Liver (tissue), 9 donors: ENCODE measurements around the gene HHAT. TPM values are rescaled to one million over a fixed set of nuclear protein-coding genes. Genes with fewer than 3 reads are reported as not detected.

Experiments
- DNase-seq: peaks from one replicate; pipeline ENCODE4 v3.0.0-alpha.2; 2017; ENCODE audit warnings: low spot score
- H3K27ac ChIP-seq, 2 donors: one replicate each; pipeline ENCODE4 v1.7.0; 2013; ENCODE audit warnings: inconsistent platforms in 2 of 2, low read length in 2 of 2, control low read depth in 1 of 2, low read depth in 1 of 2, mild to moderate bottlenecking in 1 of 2
- H3K27me3 ChIP-seq, 4 donors: one replicate each; pipeline versions ENCODE4 v1.6.1 to v1.7.0; 2013; ENCODE audit warnings: low read length in 3 of 4, inconsistent platforms in 1 of 4, mild to moderate bottlenecking in 1 of 4, moderate library complexity in 1 of 4; ENCODE audit not compliant: control insufficient read depth in 4 of 4, insufficient read depth in 4 of 4
- H3K36me3 ChIP-seq, 4 donors: one replicate each; pipeline versions ENCODE4 v1.6.1 to v1.7.0; 2013; ENCODE audit warnings: low read length in 3 of 4, mild to moderate bottlenecking in 3 of 4, low read depth in 1 of 4, moderate library complexity in 1 of 4; ENCODE audit not compliant: control insufficient read depth in 4 of 4, insufficient read depth in 3 of 4
- H3K4me1 ChIP-seq, 4 donors: one replicate each; pipeline versions ENCODE4 v1.6.1 to v1.7.0; 2013; ENCODE audit warnings: low read length in 3 of 4, mild to moderate bottlenecking in 3 of 4, moderate library complexity in 1 of 4; ENCODE audit not compliant: control insufficient read depth in 4 of 4, insufficient read depth in 4 of 4
- H3K4me3 ChIP-seq, 3 donors: one replicate each; pipeline versions ENCODE4 v1.6.1 to v1.7.0; 2013; ENCODE audit warnings: low read length in 3 of 3, control low read depth in 1 of 3, low read depth in 1 of 3, mild to moderate bottlenecking in 1 of 3
- H3K9ac ChIP-seq, 2 donors: one replicate each; pipeline ENCODE4 v1.7.0; 2013; ENCODE audit warnings: low read length in 2 of 2, mild to moderate bottlenecking in 2 of 2, moderate library complexity in 2 of 2, control low read depth in 1 of 2, low read depth in 1 of 2
- H3K9me3 ChIP-seq, 4 donors: one replicate each; pipeline versions ENCODE4 v1.6.1 to v1.7.0; 2013; ENCODE audit warnings: low read length in 3 of 4; ENCODE audit not compliant: control insufficient read depth in 4 of 4
- EGR1 ChIP-seq, 2 donors: IDR thresholded peaks; 2 replicates each; pipeline ENCODE4 v1.6.1; 2016 to 2018; ENCODE audit warnings: antibody characterized with exemption in 2 of 2, low read depth in 2 of 2
- FOXA1 ChIP-seq: IDR thresholded peaks from 2 replicates; pipeline ENCODE4 v1.6.1; 2016; ENCODE audit warnings: antibody characterized with exemption
- FOXA2 ChIP-seq: IDR thresholded peaks from 2 replicates; pipeline ENCODE4 v1.6.1; 2016; ENCODE audit warnings: antibody characterized with exemption
- GABPA ChIP-seq, 2 donors: IDR thresholded peaks in 1 of 2; conservative IDR thresholded peaks in 1 of 2; 2 replicates each; pipeline ENCODE4 v1.6.1; 2016; ENCODE audit warnings: antibody characterized with exemption in 2 of 2, mild to moderate bottlenecking in 1 of 2, moderate library complexity in 1 of 2
- HNF4A ChIP-seq, 2 donors: conservative IDR thresholded peaks; 2 replicates each; pipeline ENCODE4 v1.6.1; 2016; ENCODE audit warnings: antibody characterized with exemption in 2 of 2, mild to moderate bottlenecking in 2 of 2
- HNF4G ChIP-seq: IDR thresholded peaks from 2 replicates; pipeline ENCODE4 v1.6.1; 2016; ENCODE audit warnings: antibody characterized with exemption
- JUND ChIP-seq, 2 donors: IDR thresholded peaks; 2 replicates each; pipeline ENCODE4 v1.6.1; 2016; ENCODE audit warnings: antibody characterized with exemption in 2 of 2
- NR2F2 ChIP-seq: IDR thresholded peaks from 2 replicates; pipeline ENCODE4 v1.6.1; 2016; ENCODE audit warnings: antibody characterized with exemption
- RAD21 ChIP-seq, 2 donors: IDR thresholded peaks; 2 replicates each; pipeline ENCODE4 v1.6.1; 2016; ENCODE audit warnings: antibody characterized with exemption in 2 of 2, mild to moderate bottlenecking in 2 of 2
- RXRA ChIP-seq, 2 donors: IDR thresholded peaks; 2 replicates each; pipeline ENCODE4 v1.6.1; 2017 to 2018; ENCODE audit warnings: antibody characterized with exemption in 2 of 2, mild to moderate bottlenecking in 1 of 2
- SP1 ChIP-seq: IDR thresholded peaks from 2 replicates; pipeline ENCODE4 v1.6.1; 2018; ENCODE audit warnings: antibody characterized with exemption, mild to moderate bottlenecking
- TAF1 ChIP-seq: conservative IDR thresholded peaks from 2 replicates; pipeline ENCODE4 v1.6.1; 2016; ENCODE audit warnings: antibody characterized with exemption, mild to moderate bottlenecking
- YY1 ChIP-seq: IDR thresholded peaks from 2 replicates; pipeline ENCODE4 v1.6.1; 2016; ENCODE audit warnings: antibody characterized with exemption, mild to moderate bottlenecking
- WGBS: extraction: QIAGEN DNeasy Blood & Tissue Kit; methylation state at CpG from one replicate; pipeline ENCODE4 v1.1.7; 2013; 5-methylcytosine and 5-hydroxymethylcytosine counted together
- polyA plus RNA-seq, 2 donors: library from polyadenylated mRNA; stranded (reverse) in 1 of 2; unstranded in 1 of 2; fragments of 200-250 nt in 1 of 2; fragments of >200 nt in 1 of 2; fragmentation: Nextera tagmentation in 1 of 2; extraction: Ambion mirVana in 1 of 2; gene quantifications; one replicate each; pipeline versions ENCODE4 v1.2.1 to v1.2.3, GENCODE V29; 2013 to 2015
- total RNA-seq, 2 donors: library from RNA; depleted of rRNA; stranded (reverse); fragments of >200 nt; gene quantifications; one replicate each; pipeline ENCODE4 v1.2.3, GENCODE V29; 2014
- TF ChIP-seq, protein P1 (sequence below): IDR thresholded peaks from 2 replicates; pipeline ENCODE4 v1.6.1; 2016; ENCODE audit warnings: antibody characterized with exemption, mild to moderate bottlenecking
- TF ChIP-seq, protein P2 (sequence below): IDR thresholded peaks from 2 replicates; pipeline ENCODE4 v1.6.1; 2016; ENCODE audit warnings: antibody characterized with exemption
- TF ChIP-seq, protein P3 (sequence below): IDR thresholded peaks from 2 replicates; pipeline ENCODE4 v1.6.1; 2016; ENCODE audit warnings: antibody characterized with exemption
- TF ChIP-seq, protein P4 (sequence below): IDR thresholded peaks from 2 replicates; pipeline ENCODE4 v1.6.1; 2016; ENCODE audit warnings: antibody characterized with exemption
- TF ChIP-seq, protein P5 (sequence below): fragments of 150-350 bp; IDR thresholded peaks from 2 replicates; pipeline ENCODE4 v1.5.1; 2017; ENCODE audit warnings: improper control_type of control experiment, low read depth, low read length; ENCODE audit not compliant: missing input control
- donor health status: healthy.
- donor health status: healthy.
- donor health status: healthy.
- donor health status: healthy.
- donor health status: healthy.

Gene HHAT
- total and polyA plus RNA-seq, 4 donors = 1.3 to 2.2 (median 1.6) TPM

DNA sequence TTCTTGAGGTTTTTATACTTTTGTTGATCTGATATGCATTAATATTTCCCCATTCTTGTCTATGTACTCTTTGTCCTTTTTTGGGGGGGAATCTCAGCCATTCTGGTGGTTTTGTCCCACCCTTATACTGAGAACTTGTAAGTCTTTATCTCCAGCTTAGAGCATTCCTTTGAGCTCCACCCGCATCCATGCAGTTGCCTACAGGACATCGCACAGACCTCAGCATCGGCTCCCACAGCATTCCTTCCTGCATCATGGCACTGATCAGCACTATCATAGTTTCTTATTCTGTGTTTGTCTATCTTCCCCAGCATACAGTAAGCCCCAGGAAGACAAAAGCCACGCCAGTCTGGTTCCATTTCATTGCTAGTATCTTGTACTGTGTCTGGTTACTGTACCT, 33.0 kb downstream of the HHAT start:
- Histone ChIP-seq H3K36me3 (no peaks in the 10 kb centered on the region), H3K4me1 (peaks cover 0 to 33% (median 23%) of the 10 kb centered on the region in 4 donors), H3K4me3 (no peak overlapping the region), H3K9ac (no peak overlapping the region), H3K27me3 (no peaks in the 10 kb centered on the region), H3K9me3 (no peaks in the 10 kb centered on the region), H3K27ac (no peak overlapping the region)
- no peak for TF ChIP-seq GABPA (IDR thresholded peaks at IDR 0.05 in 1 of 2, conservative IDR thresholded peaks at IDR 0.05 in 1 of 2)
- TF ChIP-seq, protein P1, sequence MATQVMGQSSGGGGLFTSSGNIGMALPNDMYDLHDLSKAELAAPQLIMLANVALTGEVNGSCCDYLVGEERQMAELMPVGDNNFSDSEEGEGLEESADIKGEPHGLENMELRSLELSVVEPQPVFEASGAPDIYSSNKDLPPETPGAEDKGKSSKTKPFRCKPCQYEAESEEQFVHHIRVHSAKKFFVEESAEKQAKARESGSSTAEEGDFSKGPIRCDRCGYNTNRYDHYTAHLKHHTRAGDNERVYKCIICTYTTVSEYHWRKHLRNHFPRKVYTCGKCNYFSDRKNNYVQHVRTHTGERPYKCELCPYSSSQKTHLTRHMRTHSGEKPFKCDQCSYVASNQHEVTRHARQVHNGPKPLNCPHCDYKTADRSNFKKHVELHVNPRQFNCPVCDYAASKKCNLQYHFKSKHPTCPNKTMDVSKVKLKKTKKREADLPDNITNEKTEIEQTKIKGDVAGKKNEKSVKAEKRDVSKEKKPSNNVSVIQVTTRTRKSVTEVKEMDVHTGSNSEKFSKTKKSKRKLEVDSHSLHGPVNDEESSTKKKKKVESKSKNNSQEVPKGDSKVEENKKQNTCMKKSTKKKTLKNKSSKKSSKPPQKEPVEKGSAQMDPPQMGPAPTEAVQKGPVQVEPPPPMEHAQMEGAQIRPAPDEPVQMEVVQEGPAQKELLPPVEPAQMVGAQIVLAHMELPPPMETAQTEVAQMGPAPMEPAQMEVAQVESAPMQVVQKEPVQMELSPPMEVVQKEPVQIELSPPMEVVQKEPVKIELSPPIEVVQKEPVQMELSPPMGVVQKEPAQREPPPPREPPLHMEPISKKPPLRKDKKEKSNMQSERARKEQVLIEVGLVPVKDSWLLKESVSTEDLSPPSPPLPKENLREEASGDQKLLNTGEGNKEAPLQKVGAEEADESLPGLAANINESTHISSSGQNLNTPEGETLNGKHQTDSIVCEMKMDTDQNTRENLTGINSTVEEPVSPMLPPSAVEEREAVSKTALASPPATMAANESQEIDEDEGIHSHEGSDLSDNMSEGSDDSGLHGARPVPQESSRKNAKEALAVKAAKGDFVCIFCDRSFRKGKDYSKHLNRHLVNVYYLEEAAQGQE = no peak
- no peak for TF ChIP-seq YY1
- TF ChIP-seq, protein P2, sequence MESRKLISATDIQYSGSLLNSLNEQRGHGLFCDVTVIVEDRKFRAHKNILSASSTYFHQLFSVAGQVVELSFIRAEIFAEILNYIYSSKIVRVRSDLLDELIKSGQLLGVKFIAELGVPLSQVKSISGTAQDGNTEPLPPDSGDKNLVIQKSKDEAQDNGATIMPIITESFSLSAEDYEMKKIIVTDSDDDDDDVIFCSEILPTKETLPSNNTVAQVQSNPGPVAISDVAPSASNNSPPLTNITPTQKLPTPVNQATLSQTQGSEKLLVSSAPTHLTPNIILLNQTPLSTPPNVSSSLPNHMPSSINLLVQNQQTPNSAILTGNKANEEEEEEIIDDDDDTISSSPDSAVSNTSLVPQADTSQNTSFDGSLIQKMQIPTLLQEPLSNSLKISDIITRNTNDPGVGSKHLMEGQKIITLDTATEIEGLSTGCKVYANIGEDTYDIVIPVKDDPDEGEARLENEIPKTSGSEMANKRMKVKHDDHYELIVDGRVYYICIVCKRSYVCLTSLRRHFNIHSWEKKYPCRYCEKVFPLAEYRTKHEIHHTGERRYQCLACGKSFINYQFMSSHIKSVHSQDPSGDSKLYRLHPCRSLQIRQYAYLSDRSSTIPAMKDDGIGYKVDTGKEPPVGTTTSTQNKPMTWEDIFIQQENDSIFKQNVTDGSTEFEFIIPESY = no peak
- no peak for TF ChIP-seq EGR1 (IDR thresholded peaks at IDR 0.05; ENCODE audit: low read depth in 2 of 2)
- TF ChIP-seq, protein P3, sequence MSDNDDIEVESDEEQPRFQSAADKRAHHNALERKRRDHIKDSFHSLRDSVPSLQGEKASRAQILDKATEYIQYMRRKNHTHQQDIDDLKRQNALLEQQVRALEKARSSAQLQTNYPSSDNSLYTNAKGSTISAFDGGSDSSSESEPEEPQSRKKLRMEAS = no peak
- no peak for TF ChIP-seq TAF1
- no peak for TF ChIP-seq NR2F2
- no peak for TF ChIP-seq SP1
- TF ChIP-seq HNF4G = no peak
- no peak for TF ChIP-seq RXRA (IDR thresholded peaks at IDR 0.05)
- TF ChIP-seq HNF4A (conservative IDR thresholded peaks at IDR 0.05) = no peak
- no peak for TF ChIP-seq FOXA2
- no peak for TF ChIP-seq RAD21 (IDR thresholded peaks at IDR 0.05)
- TF ChIP-seq, protein P4, sequence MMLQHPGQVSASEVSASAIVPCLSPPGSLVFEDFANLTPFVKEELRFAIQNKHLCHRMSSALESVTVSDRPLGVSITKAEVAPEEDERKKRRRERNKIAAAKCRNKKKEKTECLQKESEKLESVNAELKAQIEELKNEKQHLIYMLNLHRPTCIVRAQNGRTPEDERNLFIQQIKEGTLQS = no peak
- TF ChIP-seq, protein P5, sequence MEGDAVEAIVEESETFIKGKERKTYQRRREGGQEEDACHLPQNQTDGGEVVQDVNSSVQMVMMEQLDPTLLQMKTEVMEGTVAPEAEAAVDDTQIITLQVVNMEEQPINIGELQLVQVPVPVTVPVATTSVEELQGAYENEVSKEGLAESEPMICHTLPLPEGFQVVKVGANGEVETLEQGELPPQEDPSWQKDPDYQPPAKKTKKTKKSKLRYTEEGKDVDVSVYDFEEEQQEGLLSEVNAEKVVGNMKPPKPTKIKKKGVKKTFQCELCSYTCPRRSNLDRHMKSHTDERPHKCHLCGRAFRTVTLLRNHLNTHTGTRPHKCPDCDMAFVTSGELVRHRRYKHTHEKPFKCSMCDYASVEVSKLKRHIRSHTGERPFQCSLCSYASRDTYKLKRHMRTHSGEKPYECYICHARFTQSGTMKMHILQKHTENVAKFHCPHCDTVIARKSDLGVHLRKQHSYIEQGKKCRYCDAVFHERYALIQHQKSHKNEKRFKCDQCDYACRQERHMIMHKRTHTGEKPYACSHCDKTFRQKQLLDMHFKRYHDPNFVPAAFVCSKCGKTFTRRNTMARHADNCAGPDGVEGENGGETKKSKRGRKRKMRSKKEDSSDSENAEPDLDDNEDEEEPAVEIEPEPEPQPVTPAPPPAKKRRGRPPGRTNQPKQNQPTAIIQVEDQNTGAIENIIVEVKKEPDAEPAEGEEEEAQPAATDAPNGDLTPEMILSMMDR = no peak
- TF ChIP-seq FOXA1 = no peak
- no peak for TF ChIP-seq JUND (IDR thresholded peaks at IDR 0.05)
- WGBS = 92% methylated on average over 4 of the region's 4 CpGs
- DNase-seq = no peak

DNA sequence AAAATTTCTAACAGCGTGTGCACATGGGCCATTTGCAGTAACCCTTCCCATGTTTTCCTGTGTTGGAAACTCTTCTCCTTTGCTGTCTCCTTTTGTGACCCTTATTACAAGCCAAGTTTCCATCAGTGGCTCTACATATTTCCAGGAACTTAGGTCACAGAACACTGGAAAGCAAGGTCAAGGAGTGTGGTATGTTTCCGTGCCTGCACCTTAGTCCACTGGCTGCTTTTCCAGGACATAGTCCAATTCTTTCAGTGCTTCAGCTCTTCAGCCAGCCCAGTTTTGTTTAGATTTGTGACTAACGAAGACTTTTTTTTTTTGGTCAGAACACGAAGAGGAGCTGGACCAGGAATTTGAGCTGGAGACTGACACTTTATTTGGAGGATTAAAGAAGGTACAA, 33.8 kb downstream of the HHAT start:
- Histone ChIP-seq H3K9me3 (no peaks in the 10 kb centered on the region), H3K4me3 (no peak overlapping the region), H3K4me1 (peaks cover 0 to 33% (median 23%) of the 10 kb centered on the region in 4 donors), H3K27me3 (no peaks in the 10 kb centered on the region), H3K9ac (no peak overlapping the region), H3K27ac (no peak overlapping the region), H3K36me3 (no peaks in the 10 kb centered on the region)
- WGBS = 42% methylated on average over 4 of the region's 4 CpGs
- DNase-seq = no peak
- TF ChIP-seq NR2F2 (peak; percentile 97), SP1 (peak; percentile 80), RXRA (IDR thresholded peaks at IDR 0.05) (peak; percentile 67 to 78), EGR1 (IDR thresholded peaks at IDR 0.05; ENCODE audit: low read depth in 2 of 2) (no peak), FOXA1 (no peak), JUND (IDR thresholded peaks at IDR 0.05) (peak in 1 of 2 donors; percentile 28), GABPA (IDR thresholded peaks at IDR 0.05 in 1 of 2, conservative IDR thresholded peaks at IDR 0.05 in 1 of 2) (no peak), FOXA2 (no peak)
- TF ChIP-seq, protein P1 = no peak
- TF ChIP-seq, protein P2 = no peak
